ENCODE measurements around the gene ACOX2. TPM values are rescaled to one million over a fixed set of nuclear protein-coding genes. Genes with fewer than 3 reads are reported as not detected.
A peak's percentile ranks its signal among the peaks of the same experiment; 100 is the strongest.

ACOX2 gene
- total and polyA plus RNA-seq, 2 of the 13 experiments (the other 11 are each of a cell fraction or from before 2014, with no cell fraction given), result 42.6 to 98.5 TPM

DNA sequence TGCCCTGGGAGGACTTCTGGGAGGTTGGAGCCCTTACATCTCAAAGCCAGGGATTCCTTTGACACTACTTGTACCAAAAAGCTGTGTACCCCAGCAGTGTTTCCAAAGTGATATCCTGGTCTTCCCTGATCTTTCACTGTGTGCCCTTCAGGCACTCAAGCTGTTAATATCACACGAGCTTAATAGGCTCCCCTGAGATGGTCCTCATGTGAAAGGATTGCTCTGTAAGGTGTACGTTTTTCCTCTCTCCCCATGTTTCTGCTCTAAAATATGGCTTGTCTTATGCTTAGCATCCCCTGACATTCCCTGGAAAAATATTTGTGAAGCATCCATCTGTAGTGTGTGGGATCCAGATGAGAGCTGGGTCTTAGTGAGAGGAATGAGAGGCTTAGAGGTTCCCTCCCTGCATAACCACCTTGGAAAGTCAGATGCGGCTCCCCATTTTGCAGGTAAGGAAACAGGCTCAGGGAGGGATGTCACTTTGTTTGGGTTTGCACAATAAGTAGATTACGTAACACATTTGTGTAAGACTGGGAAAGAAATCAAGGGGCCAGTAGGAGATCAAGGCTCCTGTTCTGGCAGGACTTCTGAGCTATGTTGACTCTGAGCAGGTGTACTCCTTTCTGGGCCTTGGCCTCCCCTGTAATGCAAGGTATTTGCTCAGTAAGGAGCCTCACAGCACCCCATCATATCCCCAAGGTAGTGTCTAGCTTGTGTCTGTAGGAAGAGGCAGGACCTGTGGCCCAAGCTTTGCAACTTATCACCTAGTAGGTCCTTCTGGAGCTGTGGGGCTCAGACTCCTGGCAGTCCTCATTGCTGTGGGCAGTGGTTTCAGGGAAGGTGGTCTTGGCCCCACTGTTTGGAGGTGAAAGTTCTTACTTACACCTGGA, 667 bp upstream of the ACOX2 start (continued):
- TF ChIP-seq YEATS4 (CRISPR knock-in tag; IDR thresholded peaks at IDR 0.05; ENCODE audit: borderline replicate concordance), result no peak
- TF ChIP-seq, protein P1, sequence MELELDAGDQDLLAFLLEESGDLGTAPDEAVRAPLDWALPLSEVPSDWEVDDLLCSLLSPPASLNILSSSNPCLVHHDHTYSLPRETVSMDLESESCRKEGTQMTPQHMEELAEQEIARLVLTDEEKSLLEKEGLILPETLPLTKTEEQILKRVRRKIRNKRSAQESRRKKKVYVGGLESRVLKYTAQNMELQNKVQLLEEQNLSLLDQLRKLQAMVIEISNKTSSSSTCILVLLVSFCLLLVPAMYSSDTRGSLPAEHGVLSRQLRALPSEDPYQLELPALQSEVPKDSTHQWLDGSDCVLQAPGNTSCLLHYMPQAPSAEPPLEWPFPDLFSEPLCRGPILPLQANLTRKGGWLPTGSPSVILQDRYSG (CRISPR knock-in tag; IDR thresholded peaks at IDR 0.05), result no peak
- no peak for TF ChIP-seq HNRNPH1 (optimal IDR thresholded peaks at IDR 0.05; ENCODE audit: low read depth, low read length)
- no peak for TF ChIP-seq ZNF44 (CRISPR knock-in tag; IDR thresholded peaks at IDR 0.05)
- TF ChIP-seq TP53 (CRISPR knock-in tag; conservative IDR thresholded peaks at IDR 0.05), result no peak
- TF ChIP-seq, protein P2, sequence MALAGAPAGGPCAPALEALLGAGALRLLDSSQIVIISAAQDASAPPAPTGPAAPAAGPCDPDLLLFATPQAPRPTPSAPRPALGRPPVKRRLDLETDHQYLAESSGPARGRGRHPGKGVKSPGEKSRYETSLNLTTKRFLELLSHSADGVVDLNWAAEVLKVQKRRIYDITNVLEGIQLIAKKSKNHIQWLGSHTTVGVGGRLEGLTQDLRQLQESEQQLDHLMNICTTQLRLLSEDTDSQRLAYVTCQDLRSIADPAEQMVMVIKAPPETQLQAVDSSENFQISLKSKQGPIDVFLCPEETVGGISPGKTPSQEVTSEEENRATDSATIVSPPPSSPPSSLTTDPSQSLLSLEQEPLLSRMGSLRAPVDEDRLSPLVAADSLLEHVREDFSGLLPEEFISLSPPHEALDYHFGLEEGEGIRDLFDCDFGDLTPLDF (CRISPR knock-in tag; IDR thresholded peaks at IDR 0.05), result no peak
- TF ChIP-seq, protein P3, sequence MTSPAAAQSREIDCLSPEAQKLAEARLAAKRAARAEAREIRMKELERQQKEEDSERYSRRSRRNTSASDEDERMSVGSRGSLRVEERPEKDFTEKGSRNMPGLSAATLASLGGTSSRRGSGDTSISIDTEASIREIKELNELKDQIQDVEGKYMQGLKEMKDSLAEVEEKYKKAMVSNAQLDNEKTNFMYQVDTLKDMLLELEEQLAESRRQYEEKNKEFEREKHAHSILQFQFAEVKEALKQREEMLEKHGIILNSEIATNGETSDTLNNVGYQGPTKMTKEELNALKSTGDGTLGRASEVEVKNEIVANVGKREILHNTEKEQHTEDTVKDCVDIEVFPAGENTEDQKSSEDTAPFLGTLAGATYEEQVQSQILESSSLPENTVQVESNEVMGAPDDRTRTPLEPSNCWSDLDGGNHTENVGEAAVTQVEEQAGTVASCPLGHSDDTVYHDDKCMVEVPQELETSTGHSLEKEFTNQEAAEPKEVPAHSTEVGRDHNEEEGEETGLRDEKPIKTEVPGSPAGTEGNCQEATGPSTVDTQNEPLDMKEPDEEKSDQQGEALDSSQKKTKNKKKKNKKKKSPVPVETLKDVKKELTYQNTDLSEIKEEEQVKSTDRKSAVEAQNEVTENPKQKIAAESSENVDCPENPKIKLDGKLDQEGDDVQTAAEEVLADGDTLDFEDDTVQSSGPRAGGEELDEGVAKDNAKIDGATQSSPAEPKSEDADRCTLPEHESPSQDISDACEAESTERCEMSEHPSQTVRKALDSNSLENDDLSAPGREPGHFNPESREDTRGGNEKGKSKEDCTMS (CRISPR knock-in tag; conservative IDR thresholded peaks at IDR 0.05), result no peak
- TF ChIP-seq, protein P4, sequence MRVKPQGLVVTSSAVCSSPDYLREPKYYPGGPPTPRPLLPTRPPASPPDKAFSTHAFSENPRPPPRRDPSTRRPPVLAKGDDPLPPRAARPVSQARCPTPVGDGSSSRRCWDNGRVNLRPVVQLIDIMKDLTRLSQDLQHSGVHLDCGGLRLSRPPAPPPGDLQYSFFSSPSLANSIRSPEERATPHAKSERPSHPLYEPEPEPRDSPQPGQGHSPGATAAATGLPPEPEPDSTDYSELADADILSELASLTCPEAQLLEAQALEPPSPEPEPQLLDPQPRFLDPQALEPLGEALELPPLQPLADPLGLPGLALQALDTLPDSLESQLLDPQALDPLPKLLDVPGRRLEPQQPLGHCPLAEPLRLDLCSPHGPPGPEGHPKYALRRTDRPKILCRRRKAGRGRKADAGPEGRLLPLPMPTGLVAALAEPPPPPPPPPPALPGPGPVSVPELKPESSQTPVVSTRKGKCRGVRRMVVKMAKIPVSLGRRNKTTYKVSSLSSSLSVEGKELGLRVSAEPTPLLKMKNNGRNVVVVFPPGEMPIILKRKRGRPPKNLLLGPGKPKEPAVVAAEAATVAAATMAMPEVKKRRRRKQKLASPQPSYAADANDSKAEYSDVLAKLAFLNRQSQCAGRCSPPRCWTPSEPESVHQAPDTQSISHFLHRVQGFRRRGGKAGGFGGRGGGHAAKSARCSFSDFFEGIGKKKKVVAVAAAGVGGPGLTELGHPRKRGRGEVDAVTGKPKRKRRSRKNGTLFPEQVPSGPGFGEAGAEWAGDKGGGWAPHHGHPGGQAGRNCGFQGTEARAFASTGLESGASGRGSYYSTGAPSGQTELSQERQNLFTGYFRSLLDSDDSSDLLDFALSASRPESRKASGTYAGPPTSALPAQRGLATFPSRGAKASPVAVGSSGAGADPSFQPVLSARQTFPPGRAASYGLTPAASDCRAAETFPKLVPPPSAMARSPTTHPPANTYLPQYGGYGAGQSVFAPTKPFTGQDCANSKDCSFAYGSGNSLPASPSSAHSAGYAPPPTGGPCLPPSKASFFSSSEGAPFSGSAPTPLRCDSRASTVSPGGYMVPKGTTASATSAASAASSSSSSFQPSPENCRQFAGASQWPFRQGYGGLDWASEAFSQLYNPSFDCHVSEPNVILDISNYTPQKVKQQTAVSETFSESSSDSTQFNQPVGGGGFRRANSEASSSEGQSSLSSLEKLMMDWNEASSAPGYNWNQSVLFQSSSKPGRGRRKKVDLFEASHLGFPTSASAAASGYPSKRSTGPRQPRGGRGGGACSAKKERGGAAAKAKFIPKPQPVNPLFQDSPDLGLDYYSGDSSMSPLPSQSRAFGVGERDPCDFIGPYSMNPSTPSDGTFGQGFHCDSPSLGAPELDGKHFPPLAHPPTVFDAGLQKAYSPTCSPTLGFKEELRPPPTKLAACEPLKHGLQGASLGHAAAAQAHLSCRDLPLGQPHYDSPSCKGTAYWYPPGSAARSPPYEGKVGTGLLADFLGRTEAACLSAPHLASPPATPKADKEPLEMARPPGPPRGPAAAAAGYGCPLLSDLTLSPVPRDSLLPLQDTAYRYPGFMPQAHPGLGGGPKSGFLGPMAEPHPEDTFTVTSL (CRISPR knock-in tag; IDR thresholded peaks at IDR 0.05; ENCODE audit: borderline replicate concordance), result peak; percentile 15; the same call in 1 of the 2 replicates
- TF ChIP-seq, protein P5, sequence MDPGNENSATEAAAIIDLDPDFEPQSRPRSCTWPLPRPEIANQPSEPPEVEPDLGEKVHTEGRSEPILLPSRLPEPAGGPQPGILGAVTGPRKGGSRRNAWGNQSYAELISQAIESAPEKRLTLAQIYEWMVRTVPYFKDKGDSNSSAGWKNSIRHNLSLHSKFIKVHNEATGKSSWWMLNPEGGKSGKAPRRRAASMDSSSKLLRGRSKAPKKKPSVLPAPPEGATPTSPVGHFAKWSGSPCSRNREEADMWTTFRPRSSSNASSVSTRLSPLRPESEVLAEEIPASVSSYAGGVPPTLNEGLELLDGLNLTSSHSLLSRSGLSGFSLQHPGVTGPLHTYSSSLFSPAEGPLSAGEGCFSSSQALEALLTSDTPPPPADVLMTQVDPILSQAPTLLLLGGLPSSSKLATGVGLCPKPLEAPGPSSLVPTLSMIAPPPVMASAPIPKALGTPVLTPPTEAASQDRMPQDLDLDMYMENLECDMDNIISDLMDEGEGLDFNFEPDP (CRISPR knock-in tag; conservative IDR thresholded peaks at IDR 0.05), result no peak
- TF ChIP-seq TOE1 (CRISPR knock-in tag; IDR thresholded peaks at IDR 0.05), result no peak
- no peak for TF ChIP-seq TRIM24 (CRISPR knock-in tag; IDR thresholded peaks at IDR 0.05)
- TF ChIP-seq, protein P6, sequence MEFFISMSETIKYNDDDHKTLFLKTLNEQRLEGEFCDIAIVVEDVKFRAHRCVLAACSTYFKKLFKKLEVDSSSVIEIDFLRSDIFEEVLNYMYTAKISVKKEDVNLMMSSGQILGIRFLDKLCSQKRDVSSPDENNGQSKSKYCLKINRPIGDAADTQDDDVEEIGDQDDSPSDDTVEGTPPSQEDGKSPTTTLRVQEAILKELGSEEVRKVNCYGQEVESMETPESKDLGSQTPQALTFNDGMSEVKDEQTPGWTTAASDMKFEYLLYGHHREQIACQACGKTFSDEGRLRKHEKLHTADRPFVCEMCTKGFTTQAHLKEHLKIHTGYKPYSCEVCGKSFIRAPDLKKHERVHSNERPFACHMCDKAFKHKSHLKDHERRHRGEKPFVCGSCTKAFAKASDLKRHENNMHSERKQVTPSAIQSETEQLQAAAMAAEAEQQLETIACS (CRISPR knock-in tag; IDR thresholded peaks at IDR 0.05), result no peak
- no peak for TF ChIP-seq ZNF772 (CRISPR knock-in tag; IDR thresholded peaks at IDR 0.05)
- TF ChIP-seq NR2C2 (CRISPR knock-in tag; IDR thresholded peaks at IDR 0.05; ENCODE audit: borderline replicate concordance), result no peak
- TF ChIP-seq KDM4B (CRISPR knock-in tag; IDR thresholded peaks at IDR 0.05), result no peak
